Left colon (tissue), 2 donors: ENCODE results near the gene CDK9. TPM values are rescaled to one million over a fixed set of nuclear protein-coding genes. Genes with fewer than 3 reads are reported as not detected.
"Not testable (repeated sequence)": the region's sequence is repeated elsewhere in the genome, so short reads cannot be mapped to it uniquely, and the experiment has no call there.

Experiments used
- ATAC-seq: fragments of 200-7000 bp; cut with Tn5 transposase; one replicate; pipeline ENCODE4 v1.9.1; 2020; ENCODE audit warnings: mild to moderate bottlenecking, moderate library complexity
- DNase-seq, 2 donors: peaks; one replicate each; pipeline ENCODE4 v3.0.0-alpha.2; 2020
- intact Hi-C, 2 donors: fragments of 100-400 bp; cut with DNase I in 1 of 2; cut with micrococcal nuclease in 1 of 2; formaldehyde crosslinking; loops; one replicate each; pipeline versions ENCODE4 v1.11.2 to v1.14.0; 2022; cut with DNase I, micrococcal nuclease
- total RNA-seq, 2 donors: library from RNA; stranded (reverse); fragmentation: NEBNext Ultra II Directional; extraction: Animal tissue kit (Norgen Biotek cat#: 25700); gene quantifications; one replicate each; pipeline ENCODE4 v1.2.1, GENCODE V29; 2021
- donor health status: DM: no; HTN: no; CAD: no.
- donor health status: DM: yes; HTN: yes; CAD: no.

Gene CDK9
- total RNA-seq, 2 donors from 2014 or later: 70.4 to 87.4 TPM

DNA sequence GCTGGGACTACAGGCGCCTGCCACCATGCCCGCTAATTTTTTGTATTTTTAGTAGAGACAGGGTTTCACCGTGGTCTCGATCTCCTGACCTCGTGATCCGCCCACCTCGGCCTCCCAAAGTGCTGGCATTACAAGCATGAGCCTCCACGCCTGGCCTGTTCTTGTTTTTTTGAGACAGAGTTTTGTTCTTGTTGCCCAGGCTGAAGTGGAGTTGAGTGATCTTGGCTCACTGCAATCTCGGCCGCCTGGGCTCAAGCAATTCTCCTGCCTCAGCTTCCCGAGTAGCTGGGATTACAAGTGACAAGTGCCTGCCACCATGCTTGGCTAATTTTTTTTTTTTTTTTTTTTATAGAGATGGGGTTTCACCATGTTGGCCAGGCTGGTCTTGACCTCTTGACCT lies 29.1 kb upstream of the CDK9 start:
- ATAC-seq, intact Hi-C loops, DNase-seq: not testable (repeated sequence)

DNA sequence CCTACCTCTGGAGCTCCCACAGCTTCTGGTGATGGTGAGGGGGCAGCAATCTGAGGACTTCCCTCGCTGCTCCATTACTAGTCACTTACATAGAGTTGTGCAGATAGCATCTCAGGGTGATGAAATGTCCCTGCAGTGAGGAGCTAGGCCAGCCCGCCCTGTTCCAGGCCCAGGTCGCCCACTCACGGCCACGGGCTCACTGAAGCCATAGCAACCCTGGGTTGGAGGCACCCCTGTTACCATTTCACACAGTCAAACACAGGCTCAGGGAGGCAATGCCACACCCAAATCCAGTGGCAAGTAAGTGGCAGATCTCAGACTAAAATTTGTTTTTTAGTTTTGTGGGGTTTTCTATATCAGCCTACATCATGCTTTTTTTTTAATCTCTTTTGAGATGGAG lies 27.0 kb upstream of the CDK9 start:
- intact Hi-C loops: no loop called here
- ATAC-seq (no peak), DNase-seq (no peak)

DNA sequence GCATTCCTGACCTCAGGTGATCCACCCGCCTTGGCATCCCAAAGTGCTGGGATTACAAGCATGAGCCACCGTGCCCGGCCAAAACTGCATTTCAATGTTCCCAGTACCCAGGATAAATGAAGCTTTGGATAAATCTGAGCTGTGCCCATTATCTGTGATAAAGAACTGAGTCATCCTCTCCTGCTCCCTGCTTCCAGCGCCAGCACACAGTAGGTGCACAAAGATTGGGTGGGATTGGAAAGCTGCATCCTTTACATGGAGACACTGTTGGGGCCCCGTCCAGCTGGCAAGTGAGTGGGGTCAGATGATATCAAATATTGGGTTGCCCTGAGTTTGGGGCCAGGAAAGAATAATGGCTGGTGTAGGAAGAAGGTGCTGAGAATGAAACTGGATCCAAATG lies 24.8 kb upstream of the CDK9 start:
- ATAC-seq: no peak

DNA sequence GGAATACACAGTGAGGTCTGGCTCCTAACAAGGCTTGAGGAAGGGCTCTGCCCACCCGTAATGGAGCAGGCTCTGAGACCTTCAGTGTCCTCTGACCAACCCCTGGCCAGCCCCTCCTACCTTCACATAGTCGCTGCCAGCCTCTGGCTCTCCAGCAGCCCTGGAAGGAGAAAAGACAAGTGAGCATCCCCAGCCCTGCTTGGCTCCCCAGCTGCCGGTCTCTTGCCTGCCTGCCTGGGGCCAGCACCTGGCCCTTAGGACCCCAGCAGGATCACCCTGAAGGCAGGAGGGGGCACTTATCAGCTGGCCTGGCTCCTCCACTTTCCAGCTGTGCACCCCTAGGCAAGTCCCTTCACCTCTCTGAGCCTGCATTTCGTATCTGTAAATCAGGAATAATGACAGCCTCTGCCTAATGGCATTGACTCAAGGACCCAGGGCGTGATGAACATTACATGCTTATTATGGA lies 24.3 kb upstream of the CDK9 start:
- DNase-seq (no peak), ATAC-seq (no peak)
- intact Hi-C loops: no loop called here

More for the DNA sequence above, 24.8 kb upstream of the CDK9 start:
- intact Hi-C loops: no loop called here
- DNase-seq: no peak

DNA sequence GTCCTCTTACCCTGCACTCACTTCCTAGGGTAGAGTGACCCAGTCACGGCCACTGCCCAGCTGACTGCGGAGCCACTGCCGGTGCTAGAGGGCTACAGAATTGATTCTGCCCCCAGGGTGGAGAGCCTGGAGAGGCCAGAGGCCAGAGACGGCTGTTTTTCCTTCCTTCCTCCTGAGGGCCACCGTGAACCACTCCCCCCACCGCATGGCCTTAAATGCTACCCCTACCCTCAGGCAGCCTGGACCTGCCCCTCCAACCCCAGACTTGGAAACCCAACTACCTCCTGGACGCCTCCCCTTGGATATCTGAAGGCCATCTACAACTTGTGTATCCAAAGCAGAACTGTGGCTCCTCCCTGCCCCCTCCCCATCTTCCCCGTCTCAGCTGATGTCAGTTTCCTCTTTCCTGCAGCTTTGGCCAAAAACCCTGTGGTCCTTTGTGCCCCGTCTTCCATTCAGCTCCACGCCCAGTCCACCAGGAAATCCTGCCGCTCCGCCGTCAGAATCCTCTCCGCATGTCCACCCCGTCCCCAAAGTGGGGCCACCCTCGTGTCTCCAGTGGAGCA lies 23.6 kb upstream of the CDK9 start:
- no peak for ATAC-seq
- intact Hi-C loops: no loop called here
- no peak for DNase-seq

DNA sequence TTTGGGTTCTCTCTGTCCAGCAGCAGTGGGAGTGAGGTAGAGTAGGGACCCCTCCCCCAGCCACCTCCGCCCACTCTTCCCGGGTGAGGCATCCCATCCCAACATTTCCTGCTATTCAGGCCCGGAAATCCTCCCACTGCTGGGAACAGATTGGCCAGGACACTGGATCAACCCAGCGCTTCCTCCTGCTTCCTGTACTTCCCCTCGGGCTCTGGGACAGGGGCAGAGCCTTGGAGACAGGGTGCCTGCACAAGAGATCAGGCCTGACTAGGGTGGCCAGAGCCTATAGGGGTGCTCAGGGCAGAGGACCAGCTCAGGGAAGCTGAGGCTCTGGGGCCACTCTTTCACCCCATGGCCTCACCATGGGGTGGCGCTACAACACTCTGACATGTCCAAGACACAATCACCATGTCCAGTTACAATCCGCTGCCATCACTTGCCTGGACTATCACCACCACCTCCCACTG lies 21.9 kb upstream of the CDK9 start:
- intact Hi-C loops: no loop called here
- ATAC-seq: peak; percentile 76
- DNase-seq: peak in 1 of 2 donors; percentile 66

DNA sequence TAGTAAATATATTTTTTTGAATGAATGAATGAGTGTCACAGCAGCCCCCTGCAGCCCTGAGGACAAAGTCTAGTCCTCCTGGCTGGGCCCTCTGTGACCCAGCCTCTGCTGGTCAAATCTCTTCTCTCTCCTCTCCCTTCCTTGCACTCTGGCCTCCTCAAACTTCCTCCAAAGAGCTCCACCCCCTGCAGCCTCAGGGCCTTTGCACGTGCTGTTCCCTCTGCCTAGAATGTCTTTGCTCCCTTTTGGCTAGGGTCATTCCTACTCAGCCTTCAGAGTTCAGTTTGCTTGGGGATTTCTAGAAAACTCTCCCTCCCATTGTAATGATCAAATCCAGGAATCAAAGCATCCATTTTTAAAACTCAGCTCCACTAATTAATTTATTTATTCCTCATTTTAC lies 20.4 kb upstream of the CDK9 start:
- intact Hi-C loops: no loop called here
- ATAC-seq (no peak), DNase-seq (no peak)

DNA sequence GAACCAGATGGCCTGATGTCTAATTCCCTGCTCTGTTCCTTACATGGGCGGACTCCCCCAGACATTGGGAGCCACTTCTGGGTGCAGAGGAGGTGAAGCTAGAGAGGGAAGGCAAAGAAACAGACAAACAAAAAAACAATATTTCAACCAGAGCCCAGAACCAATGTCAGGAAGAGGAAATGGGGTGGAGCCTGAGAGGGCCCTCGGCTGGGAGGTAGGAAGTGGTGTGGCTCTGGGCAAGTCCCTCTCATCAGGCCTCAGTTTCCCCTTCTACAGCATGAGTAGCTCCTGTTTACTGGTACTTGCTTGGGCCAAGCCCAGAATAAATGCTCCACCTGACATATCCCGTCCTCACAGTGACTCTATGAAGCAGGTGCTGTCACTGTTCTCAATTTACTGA lies 18.4 kb upstream of the CDK9 start:
- intact Hi-C loops: no loop called here

DNA sequence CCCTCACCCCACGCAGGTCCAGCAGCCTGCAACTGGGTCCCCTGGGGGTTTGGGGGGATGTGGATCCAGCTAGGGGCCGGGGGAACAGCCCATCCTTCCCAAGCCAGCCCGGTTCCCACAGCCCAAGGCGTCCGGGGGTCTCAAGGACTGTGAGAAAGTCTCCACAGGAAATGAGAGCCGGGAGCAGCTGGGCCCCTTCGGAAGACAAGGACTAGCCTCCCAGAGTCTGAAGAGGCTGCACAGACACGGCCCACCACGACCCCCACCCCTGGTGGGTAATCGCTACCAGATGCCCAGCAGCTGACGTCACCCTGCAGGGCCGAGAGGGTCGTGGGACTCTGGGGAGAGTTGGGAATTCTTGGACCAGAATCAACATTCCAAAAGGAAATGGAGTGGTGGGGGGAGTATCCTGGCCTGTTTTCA lies 17.9 kb upstream of the CDK9 start:
- DNase-seq (no peak), ATAC-seq (no peak)
- intact Hi-C loops: no loop called here

More for the DNA sequence above, 18.4 kb upstream of the CDK9 start:
- no peak for ATAC-seq
- no peak for DNase-seq

DNA sequence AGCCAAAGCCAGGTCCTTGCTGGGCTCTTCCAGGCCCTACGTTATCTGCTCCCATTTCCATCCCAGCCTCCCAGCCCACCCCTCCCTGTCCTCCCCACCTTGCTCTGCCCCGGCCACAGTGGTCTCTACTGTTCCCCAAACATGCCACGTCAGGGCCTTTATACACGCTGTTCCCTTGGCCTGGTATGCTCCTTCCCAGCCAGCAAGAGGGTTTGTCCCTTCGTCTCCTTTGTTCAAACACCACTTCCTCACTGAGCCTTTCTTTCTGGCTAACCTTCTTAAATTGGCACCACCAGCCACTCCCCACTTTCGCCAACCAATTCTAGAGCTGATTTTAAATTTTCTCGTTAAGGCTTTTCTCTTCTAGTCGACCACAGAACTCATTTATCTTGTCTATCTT lies 17.1 kb upstream of the CDK9 start:
- DNase-seq (no peak), ATAC-seq (no peak)
- intact Hi-C loops: no loop called here

DNA sequence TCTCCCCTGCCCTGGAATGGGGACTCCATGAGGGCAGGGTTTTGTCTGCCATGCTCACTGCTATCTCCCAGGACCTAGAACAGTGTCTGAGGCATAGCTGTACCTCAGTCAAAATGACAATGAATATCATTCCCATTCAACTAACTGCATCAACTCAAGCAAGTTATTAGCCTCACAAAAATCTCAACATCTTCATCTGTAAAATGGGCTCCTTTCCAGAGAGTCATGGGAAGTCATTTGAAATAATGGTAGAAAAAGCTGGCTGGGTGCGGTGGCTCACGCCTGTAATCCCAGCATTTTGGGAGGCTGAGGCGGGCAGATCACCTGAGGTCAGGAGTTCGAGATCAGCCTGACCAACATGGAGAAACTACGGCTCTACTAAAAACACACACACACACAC lies 16.7 kb upstream of the CDK9 start:
- no peak for DNase-seq
- intact Hi-C loops: no loop called here
- no peak for ATAC-seq

DNA sequence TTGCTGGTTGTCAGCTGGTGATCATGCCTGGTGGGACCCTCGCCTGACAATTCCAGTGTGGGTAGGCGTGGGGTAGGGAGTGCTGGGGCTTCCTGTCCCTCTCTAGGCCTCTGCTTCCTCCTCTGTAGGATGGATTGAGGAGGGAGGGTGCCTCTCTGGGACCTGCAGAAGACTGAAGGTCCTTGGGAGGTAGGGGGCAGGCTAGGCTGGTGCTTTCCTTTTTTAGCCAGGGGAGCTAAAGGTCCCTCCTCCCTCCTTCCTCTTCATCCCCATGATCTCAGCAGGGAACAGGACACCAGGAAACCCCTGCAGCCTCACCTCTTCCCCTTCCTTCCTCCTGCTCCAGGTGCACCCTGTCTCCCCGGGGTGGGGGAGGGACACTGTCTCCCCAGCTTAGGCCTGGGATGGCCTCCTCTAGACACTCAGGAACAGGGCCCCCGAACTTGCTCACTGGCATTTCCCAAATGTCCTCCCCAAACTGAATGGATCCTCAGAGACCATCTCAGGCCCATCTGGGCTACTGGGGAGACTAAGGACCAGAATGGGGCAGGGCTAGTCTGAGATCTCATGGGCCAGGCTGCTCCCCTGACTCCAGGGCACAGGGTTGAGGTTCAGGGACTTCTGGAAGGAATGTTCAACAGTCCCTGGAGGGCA lies 15.8 kb upstream of the CDK9 start:
- intact Hi-C loops: no loop called here
- ATAC-seq (no peak), DNase-seq (no peak)

DNA sequence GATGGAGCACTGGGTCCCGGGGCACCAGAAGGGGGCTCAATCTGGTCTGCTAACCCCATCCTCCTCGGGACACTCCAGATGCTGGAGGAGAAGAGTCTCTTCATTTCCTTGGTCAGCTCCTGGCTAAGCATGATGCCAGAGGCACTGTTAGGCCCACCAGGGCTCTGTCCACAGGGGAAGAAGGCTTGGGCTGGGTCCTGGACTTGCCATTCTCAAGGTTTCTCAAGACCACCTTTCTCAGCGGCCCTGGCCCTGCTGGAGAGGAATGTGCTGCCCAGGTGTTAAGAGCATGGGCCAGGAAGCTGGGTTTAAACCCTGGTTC lies 15.3 kb upstream of the CDK9 start:
- DNase-seq (no peak), ATAC-seq (no peak)
- intact Hi-C loops: no loop called here

DNA sequence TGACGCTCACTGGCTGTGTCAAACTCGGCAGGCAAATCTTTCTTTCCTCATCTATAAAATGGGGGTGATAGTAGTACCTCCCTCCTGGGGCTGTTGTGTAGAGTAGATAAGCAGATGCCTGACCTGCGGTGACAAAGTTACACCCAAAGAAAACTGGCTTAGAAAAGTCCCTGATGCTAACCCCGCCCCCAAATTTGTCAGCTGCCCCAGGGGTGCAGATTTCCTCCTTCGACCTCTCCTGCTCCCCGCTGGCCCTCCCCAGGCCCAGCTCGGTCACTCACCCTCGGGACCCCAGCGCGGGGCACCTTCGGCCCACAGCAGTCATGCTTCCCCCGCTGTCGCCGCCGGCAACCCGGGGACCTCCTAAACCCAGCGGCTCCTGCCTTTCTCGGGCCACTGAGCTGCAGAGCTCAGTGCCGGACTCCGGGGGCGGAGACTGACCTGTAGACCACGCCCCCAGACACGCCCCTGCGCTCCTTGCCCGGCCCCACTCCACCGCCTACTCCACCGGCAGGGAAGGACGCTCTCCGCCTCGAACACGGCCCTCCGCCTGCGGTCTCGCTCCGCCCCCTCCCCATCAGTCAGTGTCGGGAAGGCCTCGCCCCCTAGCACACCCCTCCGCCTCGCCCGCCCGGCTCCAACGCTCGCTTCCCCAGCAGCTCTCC lies 14.8 kb upstream of the CDK9 start:
- DNase-seq (peak; percentile 99), ATAC-seq (peak; percentile 98)
- intact Hi-C loops: no loop called here

DNA sequence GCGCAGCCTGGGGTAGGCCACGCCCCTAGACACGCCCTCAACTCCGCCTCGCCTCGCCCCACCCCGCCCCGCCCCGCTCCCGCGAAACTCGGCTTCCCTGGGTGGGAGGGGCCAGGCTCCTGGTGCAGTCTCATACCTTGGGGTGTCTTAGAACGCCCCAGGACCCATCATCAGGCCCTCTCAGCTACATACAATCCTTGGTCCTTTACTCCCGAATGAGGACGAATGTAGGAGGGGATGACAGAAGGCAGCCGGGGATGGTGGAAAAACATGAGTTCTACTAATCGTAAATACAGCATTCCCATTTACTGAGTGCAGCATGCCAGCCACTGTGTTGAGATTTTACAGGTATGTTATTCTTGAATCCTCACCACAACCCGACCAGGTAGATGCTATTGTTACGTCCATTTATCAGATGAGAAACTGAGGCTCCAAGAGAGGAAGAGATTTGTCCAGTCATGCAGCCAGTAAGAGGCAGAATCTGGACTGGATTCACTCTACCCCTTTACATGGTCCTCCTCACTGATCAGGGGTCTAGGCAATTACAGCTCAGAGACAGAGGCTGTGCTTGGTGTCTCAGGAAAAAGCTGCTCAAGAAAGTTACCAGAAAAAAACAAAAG lies 14.2 kb upstream of the CDK9 start:
- intact Hi-C loops: no loop called here
- DNase-seq: no peak
- ATAC-seq: no peak

DNA sequence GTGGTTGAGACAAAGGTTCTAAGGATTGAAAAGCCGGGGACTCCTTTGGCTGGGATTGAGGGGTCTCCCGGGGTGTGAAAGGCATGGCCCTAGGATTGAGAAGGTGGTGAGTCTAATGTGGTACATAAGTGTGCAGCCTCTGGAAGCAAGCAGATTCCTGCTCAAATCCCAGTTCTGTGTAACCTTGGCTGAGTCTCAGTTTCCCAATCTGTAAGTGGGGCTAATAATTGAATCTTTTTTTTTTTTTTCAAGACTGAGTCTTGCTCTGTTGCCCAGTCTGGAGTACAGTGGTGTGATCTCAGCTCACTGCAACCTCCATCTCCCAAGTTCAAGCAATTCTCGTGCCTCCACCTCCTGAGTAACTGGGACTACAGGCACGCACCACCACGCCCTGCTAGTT lies 13.2 kb upstream of the CDK9 start:
- intact Hi-C loops: no loop called here
- DNase-seq (no peak), ATAC-seq (no peak)

DNA sequence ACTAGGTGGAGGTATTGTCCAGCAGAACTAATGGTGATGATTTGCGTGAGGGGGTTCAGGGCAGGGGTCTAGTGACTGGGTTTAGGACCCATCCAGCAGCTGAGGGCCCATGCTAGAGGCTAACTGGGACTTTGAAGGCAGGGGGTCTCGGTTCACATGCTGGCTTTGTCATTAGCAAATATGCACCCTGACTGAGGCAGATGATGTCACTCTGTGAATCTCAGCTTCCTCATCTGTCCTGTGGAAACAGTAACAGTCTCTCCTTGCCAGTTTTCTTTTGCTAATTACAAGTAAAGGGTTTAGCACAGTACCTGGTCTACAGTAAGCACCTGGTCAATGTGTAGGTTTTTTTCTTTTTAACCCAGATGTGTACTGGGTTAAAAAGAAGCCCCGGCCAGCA lies 12.6 kb upstream of the CDK9 start:
- no peak for ATAC-seq
- no peak for DNase-seq
- intact Hi-C loops: no loop called here

DNA sequence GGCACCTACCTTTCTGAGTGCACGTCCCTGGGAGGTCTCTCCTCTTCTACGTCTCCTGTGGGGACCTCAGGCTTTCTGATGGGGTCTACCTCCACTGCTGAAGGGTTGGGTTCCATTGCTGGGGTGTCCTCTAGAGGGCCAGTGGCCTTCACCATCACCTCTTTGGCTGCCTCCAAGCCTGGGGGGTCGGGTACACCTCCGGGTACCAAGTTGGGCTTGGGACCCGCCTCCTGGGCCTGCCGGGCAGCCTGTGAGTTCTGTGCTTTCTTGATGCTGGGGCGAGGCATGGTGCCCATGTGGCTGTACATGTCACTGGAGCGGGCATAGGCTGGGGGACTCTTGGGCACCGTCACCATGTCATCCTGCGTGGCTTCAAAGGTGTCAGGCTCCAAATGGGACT lies 11.9 kb upstream of the CDK9 start:
- intact Hi-C loops: no loop called here
- no peak for ATAC-seq
- DNase-seq: no peak

DNA sequence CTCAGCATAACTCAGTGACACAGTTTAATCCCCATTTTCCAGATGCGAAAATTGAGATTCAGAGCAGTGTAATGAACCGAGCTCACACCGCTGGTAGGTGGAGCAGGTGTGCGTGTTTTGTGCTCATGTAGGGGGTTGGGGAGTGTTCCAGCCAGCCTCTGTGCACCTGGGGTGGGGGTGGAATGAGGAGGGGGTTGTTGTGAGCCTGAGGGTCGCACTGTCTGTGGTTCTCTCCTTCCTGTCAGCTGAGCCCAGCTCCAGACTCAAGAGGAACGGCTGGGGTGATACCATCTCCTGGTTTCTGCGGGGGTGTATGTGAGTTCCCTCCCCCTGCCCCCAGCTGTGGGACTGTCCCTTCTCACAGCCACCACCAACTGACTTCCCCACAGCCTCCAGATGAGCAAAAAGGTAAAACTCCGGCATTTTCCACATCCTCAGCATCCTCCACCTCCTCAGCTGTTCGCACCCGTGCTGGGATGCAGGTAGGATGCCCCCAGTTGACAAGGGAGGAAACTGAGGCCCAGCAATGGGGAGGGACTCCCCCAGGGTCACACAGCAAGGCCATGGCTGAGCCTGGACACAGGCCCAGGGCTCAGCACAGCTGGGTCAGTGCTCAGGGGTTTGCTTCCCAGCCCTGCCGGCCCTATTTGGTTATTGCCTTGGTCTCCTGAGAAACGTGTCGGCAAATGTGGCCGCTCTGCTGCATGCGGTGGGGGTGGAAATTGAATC lies 9.5 kb upstream of the CDK9 start:
- ATAC-seq (no peak), DNase-seq (peak in 1 of 2 donors; percentile 68)
- intact Hi-C loops: no loop called here

DNA sequence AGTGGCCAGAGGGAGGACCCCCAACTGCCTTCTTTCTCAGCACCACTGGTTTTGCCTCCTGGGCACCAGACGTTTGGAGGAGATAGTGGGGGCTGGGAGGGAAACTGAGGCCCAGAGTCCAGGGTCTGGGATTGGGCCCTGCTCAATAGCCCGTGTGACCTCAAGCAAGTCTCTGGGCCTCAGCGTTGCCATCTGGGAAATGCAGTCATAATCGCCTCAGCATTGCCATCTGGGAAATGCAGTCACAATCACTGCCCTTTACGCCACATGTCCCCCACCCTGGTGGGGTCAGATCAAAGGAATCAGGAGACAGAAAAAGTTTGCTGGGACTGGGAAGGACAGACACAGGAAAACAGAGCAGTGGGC lies 8.9 kb upstream of the CDK9 start:
- ATAC-seq (no peak), DNase-seq (no peak)
- intact Hi-C loops: no loop called here
